Anterior cingulate cortex (tissue), 58 donors: ENCODE results near the gene SLC36A2.

Source experiments
- DNase-seq, 58 donors: peaks; one replicate each; lab custom pipeline; 2025; lab: John Stamatoyannopoulos, UW

Gene SLC36A2

GRCh38 chr5:151285683-151286082 lies 61.7 kb downstream of the SLC36A2 start:
- no peak for DNase-seq

GRCh38 chr5:151284392-151284967 lies 62.9 kb downstream of the SLC36A2 start:
- no peak for DNase-seq

GRCh38 chr5:151283120-151283825 lies 64.1 kb downstream of the SLC36A2 start:
- DNase-seq = no peak

GRCh38 chr5:151281001-151281639 lies 66.2 kb downstream of the SLC36A2 start:
- no peak for DNase-seq

- DNase-seq = no peak
Measured at GRCh38 chr5:151280443-151280842, 66.9 kb downstream of the SLC36A2 start.

GRCh38 chr5:151278845-151279244 lies 68.5 kb downstream of the SLC36A2 start:
- DNase-seq = no peak

- no peak for DNase-seq
Measured at GRCh38 chr5:151275803-151276202, 71.6 kb downstream of the SLC36A2 start.

GRCh38 chr5:151274666-151275065 lies 72.7 kb downstream of the SLC36A2 start:
- no peak for DNase-seq

GRCh38 chr5:151271336-151271735 lies 76.0 kb downstream of the SLC36A2 start:
- no peak for DNase-seq

GRCh38 chr5:151270599-151270998 lies 76.8 kb downstream of the SLC36A2 start:
- DNase-seq = no peak

- DNase-seq = no peak
Measured at GRCh38 chr5:151267491-151268260, 79.7 kb downstream of the SLC36A2 start.
